Natural killer cell treated with Interleukin-12 subunit alpha and Interleukin-12 subunit beta and Interleukin-15 and Interleukin-18, amount 100 ng/mL, for 72 hours (primary cell): ENCODE results near the gene SMARCA2. TPM values are rescaled to one million over a fixed set of nuclear protein-coding genes. Genes with fewer than 3 reads are reported as not detected.

Source experiments
- ATAC-seq, 2 donors: fragments of 150-1000 bp; cut with Tn5 transposase in 1 of 2; sonication (Bioruptor Pico), chemical (Tn5 transposase) in 1 of 2; 2 replicates each; pipeline ENCODE4 v1.10.0; 2021
- DNase-seq: peaks from one replicate; pipeline ENCODE4 v3.0.0; 2022; ENCODE audit warnings: low spot score
- H3K27ac Mint-ChIP-seq, 2 donors: 1 replicate in 1 of 2; 2 replicates in 1 of 2; pipeline ENCODE4 v1.8.0; 2022; ENCODE audit warnings: mixed read lengths in 2 of 2, mild to moderate bottlenecking in 1 of 2, moderate library complexity in 1 of 2
- H3K27me3 Mint-ChIP-seq, 2 donors: 1 replicate in 1 of 2; 2 replicates in 1 of 2; pipeline ENCODE4 v1.8.0; 2022; ENCODE audit warnings: mixed read lengths in 2 of 2
- H3K36me3 Mint-ChIP-seq: one replicate; pipeline ENCODE4 v1.8.0; 2022; ENCODE audit warnings: mixed read lengths
- H3K4me1 Mint-ChIP-seq, 2 donors: 1 replicate in 1 of 2; 2 replicates in 1 of 2; pipeline ENCODE4 v1.8.0; 2022; ENCODE audit warnings: low read depth in 2 of 2, mixed read lengths in 2 of 2, mild to moderate bottlenecking in 1 of 2
- H3K4me3 Mint-ChIP-seq: one replicate; pipeline ENCODE4 v1.8.0; 2022; ENCODE audit warnings: mixed read lengths
- H3K9me3 Mint-ChIP-seq: 2 replicates; pipeline ENCODE4 v1.8.0; 2022; ENCODE audit warnings: mixed read lengths
- total RNA-seq, 2 donors: library from RNA; stranded (reverse); gene quantifications; one replicate each; pipeline ENCODE4 v1.2.3, GENCODE V29; 2022

SMARCA2 gene
- total RNA-seq = 100 to 1,000 TPM; 124 to 174 TPM

- peaks cover 25 to 51% of the 10 kb centered on the region in 2 donors for H3K4me1 Mint-ChIP-seq
- H3K27me3 Mint-ChIP-seq = peaks cover 13 to 20% of the 10 kb centered on the region in 2 donors
- H3K4me3 Mint-ChIP-seq = peak within 1 kb of the TSS; percentile 99
- H3K27ac Mint-ChIP-seq = peak within 1 kb of the TSS; percentile 95 to 96
- no peaks in the 10 kb centered on the region for H3K9me3 Mint-ChIP-seq
- H3K36me3 Mint-ChIP-seq = no peaks in the 10 kb centered on the region
- DNase-seq = peak; percentile 97
- ATAC-seq = peak; percentile 91 to 95
Measured at GRCh38 chr9:2014696-2015580, at the start of gene SMARCA2. Gene SMARCA2, plus strand, starts transcription at chr9:2015347. Its CDS starts 13,676 bp downstream, at chr9:2029023.

- Mint-ChIP-seq H3K27ac (no peak overlapping the region), H3K9me3 (no peaks in the 10 kb centered on the region), H3K4me3 (no peak overlapping the region), H3K27me3 (peaks cover 20 to 31% of the 10 kb centered on the region in 2 donors), H3K36me3 (no peaks in the 10 kb centered on the region), H3K4me1 (no peaks in the 10 kb centered on the region)
- DNase-seq = no peak
- no peak for ATAC-seq
Measured at GRCh38 chr9:1966725-1967366, 48.3 kb upstream of the SMARCA2 start.

- no peaks in the 10 kb centered on the region for H3K4me1 Mint-ChIP-seq
- H3K27me3 Mint-ChIP-seq = peaks cover 20 to 29% of the 10 kb centered on the region in 2 donors
- no peaks in the 10 kb centered on the region for H3K9me3 Mint-ChIP-seq
- ATAC-seq (no peak), DNase-seq (no peak)
- H3K4me3 Mint-ChIP-seq = no peak overlapping the region
- H3K36me3 Mint-ChIP-seq = no peaks in the 10 kb centered on the region
- H3K27ac Mint-ChIP-seq = no peak overlapping the region
Measured at GRCh38 chr9:1969160-1969559, 46.0 kb upstream of the SMARCA2 start.

GRCh38 chr9:1969898-1970297 is 45.2 kb upstream of the SMARCA2 start:
- ATAC-seq (no peak), DNase-seq (no peak)
- no peaks in the 10 kb centered on the region for H3K9me3 Mint-ChIP-seq
- peaks cover 20 to 31% of the 10 kb centered on the region in 2 donors for H3K27me3 Mint-ChIP-seq
- no peaks in the 10 kb centered on the region for H3K4me1 Mint-ChIP-seq
- no peaks in the 10 kb centered on the region for H3K36me3 Mint-ChIP-seq
- no peak overlapping the region for H3K27ac Mint-ChIP-seq
- no peak overlapping the region for H3K4me3 Mint-ChIP-seq

- DNase-seq = no peak
- Mint-ChIP-seq H3K9me3 (no peaks in the 10 kb centered on the region), H3K36me3 (no peaks in the 10 kb centered on the region), H3K4me1 (no peaks in the 10 kb centered on the region), H3K27ac (no peak overlapping the region), H3K4me3 (no peak overlapping the region), H3K27me3 (peaks cover 11 to 16% of the 10 kb centered on the region in 2 donors)
- ATAC-seq = no peak
Measured at GRCh38 chr9:1972672-1973071, 42.5 kb upstream of the SMARCA2 start.

- Mint-ChIP-seq H3K4me1 (no peaks in the 10 kb centered on the region), H3K27ac (no peak overlapping the region), H3K27me3 (peaks cover 0 to 4% of the 10 kb centered on the region in 2 donors), H3K36me3 (no peaks in the 10 kb centered on the region), H3K9me3 (no peaks in the 10 kb centered on the region), H3K4me3 (no peak overlapping the region)
- no peak for ATAC-seq
- no peak for DNase-seq
Measured at GRCh38 chr9:1977026-1977425, 38.1 kb upstream of the SMARCA2 start.

GRCh38 chr9:1978941-1979340 is 36.2 kb upstream of the SMARCA2 start:
- no peaks in the 10 kb centered on the region for H3K4me1 Mint-ChIP-seq
- H3K4me3 Mint-ChIP-seq = no peak overlapping the region
- H3K27ac Mint-ChIP-seq = no peak overlapping the region
- no peaks in the 10 kb centered on the region for H3K36me3 Mint-ChIP-seq
- peaks cover 0 to 4% of the 10 kb centered on the region in 2 donors for H3K27me3 Mint-ChIP-seq
- ATAC-seq (no peak), DNase-seq (no peak)
- H3K9me3 Mint-ChIP-seq = no peaks in the 10 kb centered on the region

GRCh38 chr9:1979741-1980367 is 35.3 kb upstream of the SMARCA2 start:
- H3K9me3 Mint-ChIP-seq = no peaks in the 10 kb centered on the region
- no peak overlapping the region for H3K4me3 Mint-ChIP-seq
- no peaks in the 10 kb centered on the region for H3K4me1 Mint-ChIP-seq
- ATAC-seq (no peak), DNase-seq (no peak)
- H3K27ac Mint-ChIP-seq = no peak overlapping the region
- H3K27me3 Mint-ChIP-seq = peaks cover 5% of the 10 kb centered on the region in 2 donors
- H3K36me3 Mint-ChIP-seq = no peaks in the 10 kb centered on the region

GRCh38 chr9:1980387-1980786 is 34.8 kb upstream of the SMARCA2 start:
- ATAC-seq = no peak
- peaks cover 4 to 5% of the 10 kb centered on the region in 2 donors for H3K27me3 Mint-ChIP-seq
- H3K4me1 Mint-ChIP-seq = no peaks in the 10 kb centered on the region
- no peaks in the 10 kb centered on the region for H3K36me3 Mint-ChIP-seq
- no peak overlapping the region for H3K27ac Mint-ChIP-seq
- no peak overlapping the region for H3K4me3 Mint-ChIP-seq
- DNase-seq = no peak
- no peaks in the 10 kb centered on the region for H3K9me3 Mint-ChIP-seq

GRCh38 chr9:1982074-1982473 is 33.1 kb upstream of the SMARCA2 start:
- ATAC-seq = no peak
- Mint-ChIP-seq H3K9me3 (no peaks in the 10 kb centered on the region), H3K27ac (no peak overlapping the region), H3K27me3 (peaks cover 8% of the 10 kb centered on the region in 2 donors), H3K36me3 (no peaks in the 10 kb centered on the region), H3K4me3 (no peak overlapping the region), H3K4me1 (no peaks in the 10 kb centered on the region)
- DNase-seq = no peak

- no peaks in the 10 kb centered on the region for H3K36me3 Mint-ChIP-seq
- no peak for ATAC-seq
- H3K4me1 Mint-ChIP-seq = no peaks in the 10 kb centered on the region
- H3K27me3 Mint-ChIP-seq = peaks cover 17 to 18% of the 10 kb centered on the region in 2 donors
- DNase-seq = no peak
- no peak overlapping the region for H3K4me3 Mint-ChIP-seq
- H3K27ac Mint-ChIP-seq = no peak overlapping the region
- no peaks in the 10 kb centered on the region for H3K9me3 Mint-ChIP-seq
Measured at GRCh38 chr9:1986341-1986740, 28.8 kb upstream of the SMARCA2 start.

GRCh38 chr9:1989500-1989899 is 25.6 kb upstream of the SMARCA2 start:
- DNase-seq (no peak), ATAC-seq (no peak)
- Mint-ChIP-seq H3K4me3 (no peak overlapping the region), H3K9me3 (no peaks in the 10 kb centered on the region), H3K27me3 (peaks cover 13 to 20% of the 10 kb centered on the region in 2 donors), H3K36me3 (no peaks in the 10 kb centered on the region), H3K27ac (no peak overlapping the region), H3K4me1 (no peaks in the 10 kb centered on the region)

- DNase-seq (no peak), ATAC-seq (no peak)
- Mint-ChIP-seq H3K4me1 (no peaks in the 10 kb centered on the region), H3K27me3 (peaks cover 8 to 17% of the 10 kb centered on the region in 2 donors), H3K4me3 (no peak overlapping the region), H3K9me3 (no peaks in the 10 kb centered on the region), H3K27ac (no peak overlapping the region), H3K36me3 (no peaks in the 10 kb centered on the region)
Measured at GRCh38 chr9:1994180-1994579, 21.0 kb upstream of the SMARCA2 start.

- no peak for ATAC-seq
- no peak overlapping the region for H3K4me3 Mint-ChIP-seq
- no peak overlapping the region for H3K27ac Mint-ChIP-seq
- peaks cover 9 to 17% of the 10 kb centered on the region in 2 donors for H3K27me3 Mint-ChIP-seq
- no peak for DNase-seq
- H3K4me1 Mint-ChIP-seq = no peaks in the 10 kb centered on the region
- no peaks in the 10 kb centered on the region for H3K36me3 Mint-ChIP-seq
- no peaks in the 10 kb centered on the region for H3K9me3 Mint-ChIP-seq
Measured at GRCh38 chr9:1995084-1995483, 20.1 kb upstream of the SMARCA2 start.
